HG02678 (cell line): ENCODE measurements around the gene AADACL2.
"Not testable (repeated sequence)": the region's sequence is repeated elsewhere in the genome, so short reads cannot be mapped to it uniquely, and the experiment has no call there.

ENCODE experiments used
- ATAC-seq: cut with Tn5 transposase; IDR thresholded peaks from one replicate; pipeline ENCODE4 v1.9.1; 2021; ENCODE audit warnings: mild to moderate bottlenecking, moderate library complexity; ENCODE audit not compliant: unreplicated experiment

The AADACL2 gene

DNA sequence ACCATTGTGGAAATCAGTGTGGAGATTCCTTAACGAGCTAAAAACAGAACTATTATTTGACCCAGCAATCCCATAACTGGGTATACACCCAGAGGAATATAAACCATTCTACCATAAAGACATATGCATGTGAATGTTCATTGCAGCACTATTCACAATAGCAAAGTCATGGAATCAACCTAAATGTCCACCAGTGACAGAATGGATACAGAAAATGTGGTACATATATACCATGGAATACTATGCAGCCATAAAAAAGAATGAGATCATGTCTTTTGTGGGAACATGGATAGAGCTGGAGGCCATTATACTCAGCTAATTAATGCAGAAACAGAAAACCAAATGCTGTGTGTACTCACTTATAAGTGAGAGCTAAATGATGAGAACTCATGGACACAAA, 31.0 kb downstream of the AADACL2 start:
- not testable (repeated sequence) for ATAC-seq

DNA sequence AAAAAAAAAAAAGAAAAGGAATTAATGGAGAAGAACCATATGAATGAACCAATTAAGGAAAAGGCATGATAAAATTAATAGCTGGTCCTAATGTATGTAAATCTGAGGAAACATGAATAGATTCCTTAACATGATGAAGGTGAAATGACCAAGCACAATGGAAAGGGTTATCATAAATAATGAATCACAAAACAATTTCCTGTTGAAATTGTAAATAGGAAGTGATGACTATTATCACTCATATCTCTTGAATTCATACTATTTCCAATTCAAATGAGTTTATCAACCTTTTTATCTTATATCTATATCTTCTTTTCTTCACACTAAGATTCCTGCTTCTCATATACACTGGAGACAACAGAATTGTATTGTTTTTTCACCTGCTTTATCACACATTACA, 32.0 kb downstream of the AADACL2 start:
- no peak for ATAC-seq

DNA sequence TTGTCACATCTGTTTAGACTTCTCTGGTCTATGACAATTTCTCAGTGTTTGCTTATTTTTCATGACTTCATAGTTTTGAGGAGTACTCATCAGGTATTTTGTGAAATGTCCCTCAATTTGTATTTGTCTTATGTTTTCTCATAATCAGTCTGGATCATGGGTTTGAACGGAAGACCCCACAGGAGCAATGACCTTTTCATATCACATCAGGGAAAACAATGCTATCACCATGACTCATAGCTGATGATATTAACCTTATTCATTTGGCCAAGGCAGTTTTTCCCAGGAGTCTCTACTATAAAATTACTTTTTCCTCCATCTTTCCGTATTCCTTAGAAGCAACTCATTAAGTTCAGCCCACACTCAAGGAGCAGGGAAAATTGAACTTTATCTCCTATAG, 32.7 kb downstream of the AADACL2 start:
- no peak for ATAC-seq

DNA sequence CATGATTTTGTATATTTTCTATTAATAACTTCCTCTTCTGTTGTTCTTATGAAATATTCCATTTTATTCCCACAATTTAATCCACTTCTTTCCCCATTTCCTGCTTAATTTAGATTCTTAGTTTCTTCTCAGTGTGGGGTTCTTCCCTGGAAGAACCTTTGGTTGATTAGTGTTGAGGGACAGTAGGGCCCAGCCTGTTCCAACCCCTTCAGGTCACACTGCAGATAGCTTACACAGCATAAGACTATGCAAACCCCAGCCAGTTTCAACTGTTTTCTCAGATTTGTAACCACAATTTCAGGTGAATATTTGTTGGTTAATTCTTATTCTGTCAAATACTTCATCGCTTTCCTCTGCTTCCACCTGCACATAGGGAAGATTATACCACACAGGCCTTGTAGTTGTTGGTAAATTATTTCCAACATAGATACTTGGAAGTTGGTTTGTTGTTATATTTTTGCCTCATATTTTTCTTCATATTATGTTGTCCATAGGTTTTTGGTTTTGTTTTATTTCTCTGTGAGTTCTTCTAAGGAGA, 34.7 kb downstream of the AADACL2 start:
- no peak for ATAC-seq

DNA sequence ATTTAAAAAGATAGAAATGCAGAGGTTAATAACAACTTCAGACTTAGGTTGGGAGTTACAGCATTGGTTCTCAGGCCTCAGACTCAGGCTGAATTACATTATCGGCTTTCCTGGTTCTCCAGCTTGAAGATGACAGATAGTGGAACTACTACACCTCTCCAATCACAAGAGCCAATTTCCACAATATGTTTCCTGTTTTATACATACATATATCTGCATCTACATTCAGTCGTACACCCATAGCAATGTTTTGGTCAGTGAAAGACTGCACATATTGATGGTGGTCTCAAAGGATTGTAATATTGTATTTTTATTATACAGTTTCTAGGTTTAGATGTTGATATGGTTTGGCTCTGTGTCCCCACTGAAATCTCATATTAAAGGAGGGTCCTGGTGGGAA, 35.4 kb downstream of the AADACL2 start:
- ATAC-seq = no peak

DNA sequence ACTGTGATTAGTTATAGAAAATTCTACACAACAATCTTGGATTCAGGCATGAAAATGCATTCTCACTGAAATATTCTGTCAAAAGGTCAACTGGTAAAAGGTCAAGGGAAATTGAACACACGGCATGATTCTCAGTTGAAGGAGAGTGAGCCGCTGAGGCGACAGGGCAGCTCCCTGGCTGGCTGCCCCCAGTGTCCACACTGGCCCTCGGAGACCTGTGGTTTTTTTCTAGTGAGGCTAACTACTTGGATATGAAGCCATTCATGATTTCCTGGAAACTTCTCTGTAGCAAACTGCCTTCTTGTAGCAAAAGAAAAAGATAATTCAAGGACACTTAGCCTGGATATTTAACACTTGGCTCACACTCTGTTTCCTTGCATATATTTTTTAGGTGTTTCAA, 37.2 kb downstream of the AADACL2 start:
- ATAC-seq = no peak

DNA sequence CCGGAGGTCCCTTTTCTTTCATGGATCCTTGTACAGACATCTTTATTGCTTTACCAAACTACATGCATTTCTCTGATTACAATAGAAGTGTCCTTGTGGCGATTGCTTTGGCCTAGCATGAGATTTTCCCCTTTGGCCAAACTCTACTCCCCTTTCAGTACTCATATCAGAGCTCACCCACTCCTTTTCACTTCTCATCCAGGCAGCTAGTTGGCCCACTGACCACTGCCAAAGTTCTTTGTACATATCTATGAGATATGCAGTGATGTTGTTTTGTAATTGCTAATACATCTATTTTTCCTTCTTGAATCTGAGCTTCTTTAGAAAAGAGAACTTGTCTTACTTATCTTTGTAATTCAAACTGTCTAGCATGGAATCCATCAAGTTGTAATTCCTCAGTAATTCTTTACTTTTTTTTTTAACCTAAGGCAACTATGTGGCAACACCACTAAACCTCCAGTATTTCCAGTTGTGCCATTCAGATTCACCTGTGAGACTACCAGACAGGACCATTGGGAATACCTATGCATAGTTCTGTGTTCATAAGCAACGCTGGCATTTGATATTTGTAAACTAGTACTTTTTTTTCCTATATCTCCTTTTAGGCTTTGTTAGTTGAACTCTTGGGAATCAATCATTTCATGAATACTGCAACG, 39.2 kb downstream of the AADACL2 start:
- no peak for ATAC-seq

DNA sequence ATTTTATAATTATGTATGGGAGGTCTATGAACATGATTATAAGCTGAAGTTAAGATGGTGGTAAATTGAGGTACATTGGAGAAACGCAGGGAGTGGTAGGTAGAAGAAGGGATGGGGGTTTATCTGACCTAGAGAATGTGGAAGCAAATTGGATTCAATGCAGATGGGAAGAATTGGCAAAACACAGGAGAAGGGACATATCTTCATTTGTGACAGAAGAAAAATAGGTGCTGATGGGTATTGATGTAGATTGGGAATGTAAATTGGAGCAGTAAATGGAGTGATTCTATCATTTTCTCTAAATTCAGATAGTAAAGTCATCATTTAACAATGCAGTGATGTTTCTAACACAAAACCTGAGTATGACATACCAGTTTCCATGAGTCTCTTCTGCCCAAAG, 40.5 kb downstream of the AADACL2 start:
- ATAC-seq = no peak

DNA sequence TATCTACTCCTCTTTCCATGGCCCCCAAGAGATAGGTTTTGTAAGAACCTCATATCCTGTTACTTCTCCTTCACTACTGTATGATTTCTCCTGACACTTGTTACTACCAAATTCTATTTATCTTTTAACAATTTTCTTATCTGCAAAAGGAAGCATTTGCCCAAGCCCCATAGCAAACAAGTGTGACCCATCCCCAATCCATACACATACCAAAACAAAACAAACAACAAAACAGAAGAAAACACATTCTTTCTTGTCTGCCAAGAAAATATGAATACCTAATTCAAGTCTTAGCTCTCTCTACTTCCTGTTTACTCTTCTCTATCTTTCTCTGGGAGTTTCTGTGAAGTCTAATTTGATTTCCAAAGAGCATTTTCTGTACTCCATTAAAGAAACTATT, 41.2 kb downstream of the AADACL2 start:
- ATAC-seq = no peak

DNA sequence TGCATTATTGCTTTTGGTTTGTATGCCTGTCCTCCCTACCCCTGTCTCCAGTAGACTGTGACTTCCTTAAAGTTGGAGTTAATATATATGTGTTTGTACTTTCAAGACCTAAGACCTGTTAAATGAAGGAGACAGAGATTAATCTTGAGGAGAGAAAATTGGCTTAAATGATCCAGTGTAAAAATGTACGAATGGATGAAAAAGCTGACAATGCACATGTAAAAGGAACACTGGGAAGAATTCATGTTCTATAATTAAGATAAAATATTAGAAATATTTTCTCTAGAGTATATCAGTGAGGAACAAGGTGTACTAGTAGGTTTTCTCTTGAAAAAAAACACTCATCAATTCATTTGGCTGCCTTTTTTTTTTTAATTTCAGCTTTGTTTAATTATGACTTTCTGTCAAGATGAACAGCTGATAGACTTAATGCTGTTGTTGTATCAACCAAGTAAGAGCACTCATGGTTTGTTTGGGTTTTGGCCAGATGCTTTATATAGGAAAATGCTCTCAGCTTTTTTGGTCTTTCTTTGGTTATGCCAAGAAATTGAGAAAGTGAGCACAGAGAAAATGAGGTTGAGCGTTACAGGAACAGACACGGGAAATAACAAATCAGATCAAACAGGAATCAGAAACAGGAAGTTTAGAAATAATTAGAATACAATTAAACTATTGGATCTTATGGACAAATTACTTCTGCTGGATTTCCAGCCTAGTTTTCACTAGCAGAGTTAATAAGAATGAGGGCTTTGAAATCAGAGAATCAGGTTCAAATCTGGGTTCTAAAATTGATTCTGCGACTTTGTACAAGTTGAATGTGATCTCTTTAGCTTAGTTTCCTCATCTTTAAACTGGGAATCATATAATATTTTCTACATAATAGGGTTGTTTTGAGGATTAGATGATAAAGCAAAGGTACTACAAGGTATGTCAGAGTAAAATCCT, 41.9 kb downstream of the AADACL2 start:
- ATAC-seq = no peak

DNA sequence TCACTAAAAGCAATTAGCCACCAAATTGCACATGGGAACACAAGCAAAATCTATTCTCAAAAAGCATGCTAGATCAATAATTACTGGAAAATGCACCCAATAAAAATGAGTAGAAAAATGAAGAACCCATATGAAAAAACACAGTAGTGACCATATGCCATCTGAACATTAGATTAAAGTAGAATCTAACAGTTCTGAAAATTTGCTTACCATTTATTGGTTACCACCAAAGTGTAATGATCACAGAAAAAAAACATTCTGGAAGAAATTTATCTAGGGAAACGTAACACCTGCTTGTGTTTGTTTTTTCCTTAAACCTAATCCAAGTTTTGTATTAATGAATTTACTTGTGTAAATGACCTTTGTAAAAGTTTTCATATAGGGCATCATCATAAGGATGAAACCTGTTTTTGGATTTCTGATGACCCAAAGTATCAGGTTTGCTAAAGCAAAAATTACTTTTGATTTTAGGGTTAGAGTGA, 42.6 kb downstream of the AADACL2 start:
- no peak for ATAC-seq

DNA sequence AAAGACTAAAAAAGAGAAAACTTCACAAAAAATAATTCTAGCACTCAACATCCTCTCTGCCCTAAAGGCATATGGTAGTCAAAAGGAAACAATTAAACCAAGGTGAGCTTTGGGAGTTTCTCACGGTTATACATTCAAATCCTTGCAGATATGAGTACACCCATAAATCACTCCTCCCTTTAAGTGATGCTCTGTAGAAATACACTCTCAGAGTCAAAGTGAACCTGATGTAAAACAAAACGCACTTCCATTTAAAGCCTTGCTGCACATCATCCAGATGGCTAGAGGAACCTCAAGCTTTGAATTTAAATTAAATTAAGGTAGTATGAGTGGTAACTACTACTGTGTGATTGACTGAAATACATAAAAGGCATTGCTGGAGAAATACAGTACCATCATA, 44.2 kb downstream of the AADACL2 start:
- ATAC-seq = no peak

DNA sequence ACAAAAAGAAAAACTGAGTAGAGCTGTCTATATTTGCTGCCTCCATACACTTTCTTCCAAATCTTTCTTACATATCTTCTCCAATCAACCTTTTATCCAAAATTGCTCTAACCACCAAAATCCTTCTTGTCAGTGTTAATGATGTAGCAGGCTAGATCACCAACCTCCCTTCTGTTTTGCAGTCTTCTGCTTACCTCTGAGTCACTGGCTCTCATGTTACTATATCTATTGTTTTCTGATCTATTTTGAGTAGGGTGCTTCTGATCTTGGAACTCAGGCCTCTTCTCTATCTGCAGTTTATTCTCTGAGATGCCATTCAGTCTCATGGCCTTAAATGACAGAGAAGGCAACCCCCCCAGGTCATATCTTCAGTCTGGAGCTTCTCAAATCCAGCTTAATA, 53.9 kb downstream of the AADACL2 start:
- ATAC-seq = no peak

DNA sequence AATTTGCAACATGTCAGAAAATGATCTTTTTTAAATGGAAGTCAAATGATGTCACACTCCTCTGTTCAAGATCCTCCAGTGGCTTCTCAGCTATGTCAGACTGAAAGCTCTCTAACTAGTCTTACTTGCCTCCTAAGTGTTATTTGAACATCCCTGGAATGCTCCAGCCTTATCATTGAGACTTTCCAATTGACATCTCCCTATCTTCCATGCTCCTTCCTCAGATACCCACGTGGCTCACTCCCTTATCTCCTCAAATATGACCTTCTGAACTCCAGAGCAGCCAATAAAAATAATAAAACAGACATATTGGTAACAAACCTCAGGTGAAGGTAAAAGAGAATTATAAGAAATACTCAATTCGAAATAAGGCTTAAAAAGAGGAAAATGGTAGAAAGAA, 54.7 kb downstream of the AADACL2 start:
- ATAC-seq = no peak

DNA sequence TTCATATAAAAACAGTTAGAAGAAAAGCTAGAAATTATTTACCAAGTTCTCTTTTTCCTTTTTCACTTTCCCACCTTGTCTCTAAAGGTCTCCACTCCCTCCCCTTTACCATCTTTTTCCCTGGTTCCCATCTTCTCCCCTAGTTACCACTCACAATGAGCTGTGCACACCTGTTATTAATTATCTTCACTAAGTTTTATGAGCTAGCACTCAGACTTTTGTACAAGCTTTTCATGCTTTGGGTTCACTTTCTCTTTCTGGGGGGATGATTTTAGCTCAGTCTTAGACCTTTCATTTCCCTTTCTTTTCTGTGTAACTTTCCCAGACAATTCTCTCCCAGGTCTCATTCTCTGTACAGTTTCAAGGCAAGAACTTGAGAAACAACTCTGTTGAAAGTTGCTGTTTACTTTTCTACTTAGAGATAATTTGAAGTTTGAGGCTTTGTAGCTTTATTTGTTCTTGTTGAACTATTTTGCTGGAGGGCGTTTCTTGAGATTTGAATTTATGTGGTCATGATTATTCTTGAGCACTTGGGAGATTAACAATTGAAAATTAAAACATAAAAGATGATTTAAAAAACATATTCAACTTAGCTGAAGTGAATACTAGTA, 56.2 kb downstream of the AADACL2 start:
- no peak for ATAC-seq

DNA sequence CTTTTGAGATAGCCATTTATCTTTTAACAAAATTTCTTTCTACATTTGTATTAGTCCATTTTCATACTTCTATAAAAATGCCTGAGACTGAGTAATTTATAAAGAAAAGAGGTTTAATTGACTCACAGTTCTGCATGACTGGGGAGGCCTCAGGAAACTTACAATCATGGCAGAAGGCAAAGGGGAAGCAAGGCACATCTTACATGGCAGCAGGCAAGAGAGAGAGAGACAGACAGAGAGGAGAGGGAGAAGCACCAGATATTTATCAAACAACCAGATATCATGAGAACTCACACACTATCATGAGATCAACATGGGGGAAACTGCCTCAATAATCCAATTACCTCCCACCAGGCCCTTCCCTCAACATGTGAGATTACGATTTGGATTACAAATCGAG, 57.0 kb downstream of the AADACL2 start:
- ATAC-seq = not testable (repeated sequence)

DNA sequence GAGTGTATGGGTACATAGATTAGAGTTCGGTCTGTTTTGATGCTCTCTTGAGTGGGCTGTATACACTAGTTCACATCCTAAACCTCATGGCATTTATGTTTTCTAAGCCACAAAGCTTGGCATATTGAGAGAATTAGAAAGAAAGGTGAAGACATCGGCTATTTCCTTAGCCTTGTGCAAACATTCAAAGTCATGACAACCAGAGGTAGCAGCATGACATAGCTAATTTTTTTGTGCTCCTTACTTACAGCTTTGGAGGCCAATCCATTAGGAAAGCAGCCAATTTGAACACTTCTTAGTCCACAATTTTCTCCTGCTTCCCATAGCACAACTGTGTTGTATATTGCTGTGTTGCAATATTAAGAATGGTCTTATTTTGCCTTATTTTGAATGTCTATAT, 58.7 kb downstream of the AADACL2 start:
- ATAC-seq = no peak

DNA sequence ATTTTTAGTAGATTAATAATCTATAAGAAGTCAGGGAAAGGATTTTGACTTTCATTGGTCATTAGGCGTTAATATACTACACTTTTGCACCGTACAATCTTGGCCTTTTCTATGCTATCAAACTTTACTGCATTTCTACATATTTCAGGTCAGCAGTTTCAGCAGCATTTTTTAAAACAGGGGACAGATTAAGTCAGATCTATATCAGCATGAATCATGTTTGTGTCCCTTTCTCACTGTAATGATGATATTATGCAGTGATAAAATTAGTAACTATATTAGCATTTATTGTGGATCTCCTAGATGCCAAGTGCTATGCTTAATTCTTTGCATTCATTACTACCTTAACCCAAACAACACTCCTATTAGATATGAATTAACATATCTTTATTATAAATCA, 59.9 kb downstream of the AADACL2 start:
- ATAC-seq = no peak

DNA sequence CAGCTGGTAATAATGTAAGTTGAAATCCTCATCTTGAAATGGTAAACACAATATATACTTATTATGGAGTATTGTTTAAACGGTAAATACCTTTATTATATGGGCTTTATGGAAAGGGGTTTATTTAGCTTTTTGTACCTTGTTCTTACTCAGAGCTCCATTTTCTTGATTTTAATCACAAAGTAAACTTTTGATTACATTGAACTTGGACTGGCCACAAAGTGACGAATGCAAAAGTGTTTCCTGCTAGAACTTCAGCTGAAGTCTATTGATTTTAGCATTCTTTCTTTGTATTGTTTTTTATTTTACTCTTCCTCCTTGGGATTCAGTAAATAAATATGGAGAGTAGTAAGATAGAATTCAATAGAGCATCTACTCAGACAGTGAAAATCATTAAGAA, 60.4 kb downstream of the AADACL2 start:
- no peak for ATAC-seq

DNA sequence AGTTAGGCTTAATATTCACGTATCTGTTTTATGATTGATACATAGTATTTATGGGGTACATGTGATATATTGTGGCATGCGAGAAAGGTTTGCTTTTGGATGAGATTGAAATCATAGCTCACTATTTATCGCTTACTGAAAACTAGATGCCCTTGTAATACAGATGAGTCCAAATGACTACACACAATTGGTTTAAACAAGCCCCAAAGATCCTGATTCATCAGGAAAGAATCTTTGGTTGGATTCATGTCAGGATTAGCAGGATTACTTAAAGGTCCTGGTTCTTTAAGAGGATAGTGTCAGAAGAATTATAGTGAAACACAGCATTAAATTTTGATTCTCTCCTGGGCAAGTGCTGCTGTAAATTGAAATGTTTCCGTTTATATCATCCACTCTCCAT, 61.5 kb downstream of the AADACL2 start:
- no peak for ATAC-seq

DNA sequence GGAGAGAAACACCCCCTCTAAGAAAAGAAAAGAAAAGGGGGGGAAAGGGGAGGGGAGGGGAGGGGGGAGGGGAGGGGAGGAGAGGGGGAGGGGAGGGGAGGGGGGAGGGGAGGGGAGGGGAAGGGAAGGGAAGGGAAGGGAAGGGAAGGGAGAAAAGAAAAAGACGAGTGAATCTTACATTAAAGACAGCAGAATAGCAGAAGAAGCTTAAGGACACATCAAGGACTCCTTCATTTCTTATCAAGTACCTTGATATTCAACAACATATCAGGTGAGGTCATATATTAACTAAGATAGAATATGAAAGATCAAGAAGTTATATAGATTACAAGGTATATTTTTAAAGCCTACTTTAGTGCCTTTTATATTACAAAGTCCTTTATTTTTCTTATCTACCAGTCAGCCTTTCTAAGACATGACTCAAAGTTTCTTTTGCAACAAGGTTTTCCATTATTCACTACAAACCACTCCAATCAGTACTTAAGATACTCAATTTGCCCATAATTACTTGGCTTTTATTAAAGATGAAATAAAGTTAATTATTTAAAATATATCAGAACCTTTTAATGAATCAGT, 62.5 kb downstream of the AADACL2 start:
- ATAC-seq = no peak
